ENCODE data around the gene TSHR.

Gene TSHR

DNA sequence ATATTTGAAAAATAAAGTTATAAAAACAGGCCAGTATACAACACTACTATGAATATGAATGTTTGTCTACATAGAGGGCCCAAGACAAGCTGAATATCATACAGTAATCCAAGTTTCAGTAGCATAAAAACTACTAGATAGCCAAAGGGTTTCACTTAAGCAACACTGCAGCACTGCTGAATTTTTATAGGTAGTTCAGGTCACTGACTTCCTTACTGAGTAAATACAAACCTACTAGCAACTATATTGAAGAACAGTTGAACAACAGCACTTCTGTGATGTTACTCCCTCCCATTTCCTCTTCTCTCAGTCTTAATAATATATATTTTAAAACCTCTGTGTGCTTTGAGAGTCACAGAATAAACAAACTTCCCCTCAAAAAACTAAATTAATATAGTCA is 222.6 kb downstream of the TSHR start:
- DNase-seq (ENCODE audit: low read depth in 2 of 2) = no peak

DNA sequence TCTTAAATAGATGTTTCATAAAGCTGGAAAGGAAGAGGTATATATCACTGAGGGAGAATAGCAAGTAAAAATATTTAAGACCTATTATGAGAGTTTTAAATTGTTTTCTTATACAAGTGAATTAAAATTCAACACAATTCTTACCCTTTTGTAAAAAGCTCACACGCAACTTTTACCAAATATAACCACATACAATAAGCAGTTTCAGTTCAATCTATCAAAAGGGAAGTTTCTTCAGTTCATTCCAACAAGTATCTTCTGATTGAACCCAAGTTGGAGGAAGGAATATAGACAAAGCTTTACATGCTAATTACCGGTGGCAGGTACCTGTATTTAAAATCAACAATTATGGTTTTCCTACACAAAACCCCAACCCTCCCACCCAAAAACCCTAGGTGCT is 224.2 kb downstream of the TSHR start:
- no peak for DNase-seq (ENCODE audit: low read depth in 2 of 2)

- DNase-seq (ENCODE audit: low read depth in 2 of 2) = no peak
Observed at GRCh38 chr14:81187832-81188522, 232.6 kb downstream of the TSHR start.

GRCh38 chr14:81192594-81192993 is 237.2 kb downstream of the TSHR start:
- DNase-seq (ENCODE audit: low read depth in 2 of 2) = no peak

- DNase-seq (ENCODE audit: low read depth in 2 of 2) = no peak
Observed at GRCh38 chr14:81193924-81194633, 238.7 kb downstream of the TSHR start.
